ENCODE measurements around the gene C20orf144. TPM values are rescaled to one million over a fixed set of nuclear protein-coding genes. Genes with fewer than 3 reads are reported as not detected.

The C20orf144 gene
- total RNA-seq, 1 experiment from 2014 or later: not detected

- BruUV-seq (replicated peaks): no TSS peak
- Histone ChIP-seq H3K4me3 (ENCODE audit: low read length) (peak overlapping the region; percentile 51; the same call in 1 of the 2 replicates), H3K27ac (ENCODE audit: low read length) (no peak overlapping the region), H4K20me1 (ENCODE audit: low read length) (peaks cover 21% of the 10 kb centered on the region), H3K9me3 (ENCODE audit: low read length) (no peaks in the 10 kb centered on the region), H3K4me2 (ENCODE audit: low read length) (peak overlapping the region; percentile 79), H3K79me2 (ENCODE audit: low read length) (peaks cover 33% of the 10 kb centered on the region), H3F3A (ENCODE audit: low read length, unreplicated experiment) (no peaks in the 10 kb centered on the region), H3K9me2 (replicated peaks; ENCODE audit: low read length) (no peaks in the 10 kb centered on the region), H3K9ac (ENCODE audit: low read length) (no peak overlapping the region), H3K4me1 (ENCODE audit: insufficient read depth, low read length) (peaks cover 18% of the 10 kb centered on the region), H2AFZ (ENCODE audit: low read length) (peak overlapping the region; percentile 95), H3K36me3 (ENCODE audit: low read depth, low read length) (no peaks in the 10 kb centered on the region), H3K27me3 (ENCODE audit: low read length) (no peaks in the 10 kb centered on the region)
- ChIA-PET CTCF (no interaction called here), POLR2A (ENCODE audit: unreplicated experiment) (interaction anchor here (0.6 kb wide), 1 partner anchor 8 kb away, joined by 16 read pairs; no protein-coding TSS in a partner anchor)
- ATAC-seq (no peak), DNase-seq (no peak)
- intact Hi-C loops (cut with micrococcal nuclease): loop anchor here (10.0 kb wide), 1 partner anchor 98 kb away; no protein-coding TSS in a partner anchor
- TF ChIP-seq EZH2 (IDR thresholded peaks at IDR 0.05; ENCODE audit: low read length, unreplicated experiment) (no peak), EZH2phosphoT487 (IDR thresholded peaks at IDR 0.05; ENCODE audit: borderline replicate concordance, low read length) (no peak), CTCF (conservative IDR thresholded peaks at IDR 0.05; ENCODE audit: low read depth, low read length) (no peak)
Measured at GRCh38 chr20:33686984-33687366, 24.8 kb downstream of the C20orf144 start.

DNA sequence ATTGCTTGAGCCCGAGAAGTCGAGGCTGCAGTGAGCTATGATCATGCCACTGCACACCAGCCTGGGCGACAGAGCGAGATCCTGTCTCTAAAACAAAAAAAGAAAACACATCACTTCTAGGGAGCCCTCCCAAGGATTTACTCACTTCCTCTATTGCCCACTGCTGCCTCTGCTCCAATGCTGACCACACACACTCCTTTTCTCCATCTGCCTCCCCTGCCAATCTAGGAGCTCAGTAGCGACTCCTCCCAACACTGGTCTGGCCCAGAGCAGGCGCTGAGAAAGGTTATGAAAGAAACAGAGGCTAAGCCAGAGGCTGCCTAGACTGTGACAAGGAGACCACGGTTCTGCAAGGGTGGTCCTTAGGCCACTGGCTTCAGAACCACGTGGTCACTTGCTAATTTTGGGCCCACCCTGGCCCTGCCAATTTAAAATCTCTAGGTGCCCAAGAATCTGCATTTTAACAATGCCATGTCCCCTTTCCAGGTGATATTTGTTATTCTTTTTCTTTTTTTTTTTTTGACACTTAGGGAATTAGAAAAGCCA is 25.3 kb downstream of the C20orf144 start:
- Histone ChIP-seq H3K9ac (ENCODE audit: low read length) (no peak overlapping the region), H2AFZ (ENCODE audit: low read length) (no peak overlapping the region), H4K20me1 (ENCODE audit: low read length) (peaks cover 19% of the 10 kb centered on the region), H3K27ac (ENCODE audit: low read length) (no peak overlapping the region), H3K4me2 (ENCODE audit: low read length) (no peak overlapping the region), H3K9me3 (ENCODE audit: low read length) (no peaks in the 10 kb centered on the region), H3K9me2 (replicated peaks; ENCODE audit: low read length) (no peaks in the 10 kb centered on the region), H3K27me3 (ENCODE audit: low read length) (no peaks in the 10 kb centered on the region), H3F3A (ENCODE audit: low read length, unreplicated experiment) (no peaks in the 10 kb centered on the region), H3K36me3 (ENCODE audit: low read depth, low read length) (no peaks in the 10 kb centered on the region), H3K79me2 (ENCODE audit: low read length) (peaks cover 28% of the 10 kb centered on the region), H3K4me3 (ENCODE audit: low read length) (no peak overlapping the region), H3K4me1 (ENCODE audit: insufficient read depth, low read length) (peaks cover 18% of the 10 kb centered on the region)
- ChIA-PET POLR2A (ENCODE audit: unreplicated experiment) (no interaction called here), CTCF (no interaction called here)
- no peak for TF ChIP-seq EZH2 (IDR thresholded peaks at IDR 0.05; ENCODE audit: low read length, unreplicated experiment)
- no peak for TF ChIP-seq CTCF (conservative IDR thresholded peaks at IDR 0.05; ENCODE audit: low read depth, low read length)
- no peak for TF ChIP-seq EZH2phosphoT487 (IDR thresholded peaks at IDR 0.05; ENCODE audit: borderline replicate concordance, low read length)
- intact Hi-C loops (cut with micrococcal nuclease): loop anchor here (10.0 kb wide), 1 partner anchor 97 kb away; no protein-coding TSS in a partner anchor
- BruUV-seq (replicated peaks): no TSS peak
- DNase-seq (no peak), ATAC-seq (no peak)

Measured in PC-3 (cell line).